ENCODE data around the gene TMEM231.
"Not testable (repeated sequence)": the region's sequence is repeated elsewhere in the genome, so short reads cannot be mapped to it uniquely, and the experiment has no call there.

The TMEM231 gene

GRCh38 chr16:75552951-75553350, 3.1 kb downstream of the TMEM231 start:
- H3K4me3 ChIP-seq (ENCODE audit: low read length) = no peak overlapping the region
- no peak for TF ChIP-seq CTCF (conservative IDR thresholded peaks at IDR 0.05; ENCODE audit: low read length)
- DNase-seq (ENCODE audit: low read depth) = no peak

GRCh38 chr16:75550211-75550662, 5.8 kb downstream of the TMEM231 start:
- TF ChIP-seq CTCF (conservative IDR thresholded peaks at IDR 0.05; ENCODE audit: low read length) = peak; percentile 29
- no peak for DNase-seq (ENCODE audit: low read depth)
- H3K4me3 ChIP-seq (ENCODE audit: low read length) = no peak overlapping the region

GRCh38 chr16:75548456-75548855, 7.6 kb downstream of the TMEM231 start:
- DNase-seq (ENCODE audit: low read depth); H3K4me3 ChIP-seq (ENCODE audit: low read length): not testable (repeated sequence)

GRCh38 chr16:75546293-75546692, 9.8 kb downstream of the TMEM231 start:
- H3K4me3 ChIP-seq (ENCODE audit: low read length) = no peak overlapping the region
- no peak for TF ChIP-seq CTCF (conservative IDR thresholded peaks at IDR 0.05; ENCODE audit: low read length)
- DNase-seq (ENCODE audit: low read depth) = no peak

GRCh38 chr16:75545879-75546278, 10.2 kb downstream of the TMEM231 start:
- DNase-seq (ENCODE audit: low read depth); H3K4me3 ChIP-seq (ENCODE audit: low read length): not testable (repeated sequence)

GRCh38 chr16:75542462-75542861, 13.6 kb downstream of the TMEM231 start:
- not testable (repeated sequence) for H3K4me3 ChIP-seq (ENCODE audit: low read length); DNase-seq (ENCODE audit: low read depth)

GRCh38 chr16:75541236-75541635, 14.8 kb downstream of the TMEM231 start:
- DNase-seq (ENCODE audit: low read depth) = no peak
- TF ChIP-seq CTCF (conservative IDR thresholded peaks at IDR 0.05; ENCODE audit: low read length) = no peak
- no peak overlapping the region for H3K4me3 ChIP-seq (ENCODE audit: low read length)

GRCh38 chr16:75538882-75539565, 17.0 kb downstream of the TMEM231 start:
- not testable (repeated sequence) for H3K4me3 ChIP-seq (ENCODE audit: low read length)

GRCh38 chr16:75537776-75538175, 18.3 kb downstream of the TMEM231 start:
- H3K4me3 ChIP-seq (ENCODE audit: low read length) = no peak overlapping the region
- no peak for TF ChIP-seq CTCF (conservative IDR thresholded peaks at IDR 0.05; ENCODE audit: low read length)
- DNase-seq (ENCODE audit: low read depth) = no peak

More at GRCh38 chr16:75538882-75539565, 17.0 kb downstream of the TMEM231 start:
- DNase-seq (ENCODE audit: low read depth) = not testable (repeated sequence)

All from AG10803 (cell line).